ENCODE results near the gene AWAT2. TPM values are rescaled to one million over a fixed set of nuclear protein-coding genes. Genes with fewer than 3 reads are reported as not detected.
A peak's percentile ranks its signal among the peaks of the same experiment; 100 is the strongest.
"Not testable (repeated sequence)": the region's sequence is repeated elsewhere in the genome, so short reads cannot be mapped to it uniquely, and the experiment has no call there.

Gene AWAT2
- total RNA-seq, 2 experiments from 2014 or later = not detected

DNA sequence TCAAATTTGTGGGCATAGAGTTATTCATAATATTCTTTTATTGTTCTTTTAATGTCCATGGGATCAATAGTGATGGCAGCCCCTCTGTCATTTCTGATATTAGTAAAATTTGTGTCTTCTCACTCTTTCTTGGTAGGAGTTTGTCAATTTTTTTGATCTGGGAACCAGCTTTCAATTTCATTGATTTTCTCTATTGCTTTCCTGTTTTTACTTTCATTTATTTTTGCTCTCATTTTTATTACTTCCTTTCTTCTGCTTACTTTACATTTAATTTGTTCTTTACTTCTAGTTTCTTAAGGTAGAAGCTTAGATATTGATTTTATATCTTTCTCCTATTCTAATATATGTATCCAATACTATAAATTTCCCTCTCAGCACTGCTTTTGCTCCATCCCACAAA is 40.7 kb downstream of the AWAT2 start:
- DNase-seq = no peak
- ChIA-PET CTCF (interaction anchor here (0.6 kb wide), 1 partner anchor 30 kb away, joined by 3 read pairs; no protein-coding TSS in a partner anchor), POLR2A (no interaction called here)
- Mint-ChIP-seq H3K9me3 (no peaks in the 10 kb centered on the region), H3K36me3 (ENCODE audit: low read depth) (no peaks in the 10 kb centered on the region), H3K27me3 (peaks cover 13% of the 10 kb centered on the region), H3K4me1 (no peaks in the 10 kb centered on the region), H3K27ac (no peak overlapping the region), H3K4me3 (no peak overlapping the region)

- no peak overlapping the region for H3K27ac Mint-ChIP-seq
These were observed 41.8 kb downstream of the AWAT2 start for GRCh38 chrX:70007946-70008345.

GRCh38 chrX:70001708-70002341 is 47.9 kb downstream of the AWAT2 start:
- ChIA-PET CTCF (no interaction called here), POLR2A (no interaction called here)
- DNase-seq = no peak
- Mint-ChIP-seq H3K4me3 (no peak overlapping the region), H3K9me3 (no peaks in the 10 kb centered on the region), H3K36me3 (ENCODE audit: low read depth) (no peaks in the 10 kb centered on the region), H3K4me1 (no peaks in the 10 kb centered on the region), H3K27ac (no peak overlapping the region), H3K27me3 (peaks cover 6% of the 10 kb centered on the region)

More at GRCh38 chrX:70007946-70008345, 41.8 kb downstream of the AWAT2 start:
- Mint-ChIP-seq H3K4me3 (no peak overlapping the region), H3K4me1 (no peaks in the 10 kb centered on the region), H3K27me3 (peaks cover 13% of the 10 kb centered on the region), H3K36me3 (ENCODE audit: low read depth) (no peaks in the 10 kb centered on the region), H3K9me3 (no peaks in the 10 kb centered on the region)
- CTCF ChIA-PET = no interaction called here
- POLR2A ChIA-PET = no interaction called here
- DNase-seq = no peak

- Mint-ChIP-seq H3K4me1 (no peaks in the 10 kb centered on the region), H3K4me3 (no peak overlapping the region), H3K27me3 (peaks cover 6% of the 10 kb centered on the region), H3K27ac (no peak overlapping the region), H3K36me3 (ENCODE audit: low read depth) (no peaks in the 10 kb centered on the region), H3K9me3 (no peaks in the 10 kb centered on the region)
- no peak for DNase-seq
- ChIA-PET POLR2A (no interaction called here), CTCF (no interaction called here)
These were observed 48.5 kb downstream of the AWAT2 start for GRCh38 chrX:70001269-70001668.

GRCh38 chrX:69998299-69998698 is 51.4 kb downstream of the AWAT2 start:
- H3K9me3 Mint-ChIP-seq; H3K27me3 Mint-ChIP-seq; H3K4me1 Mint-ChIP-seq; CTCF ChIA-PET; H3K36me3 Mint-ChIP-seq (ENCODE audit: low read depth); POLR2A ChIA-PET; H3K27ac Mint-ChIP-seq; DNase-seq; H3K4me3 Mint-ChIP-seq: not testable (repeated sequence)

DNA sequence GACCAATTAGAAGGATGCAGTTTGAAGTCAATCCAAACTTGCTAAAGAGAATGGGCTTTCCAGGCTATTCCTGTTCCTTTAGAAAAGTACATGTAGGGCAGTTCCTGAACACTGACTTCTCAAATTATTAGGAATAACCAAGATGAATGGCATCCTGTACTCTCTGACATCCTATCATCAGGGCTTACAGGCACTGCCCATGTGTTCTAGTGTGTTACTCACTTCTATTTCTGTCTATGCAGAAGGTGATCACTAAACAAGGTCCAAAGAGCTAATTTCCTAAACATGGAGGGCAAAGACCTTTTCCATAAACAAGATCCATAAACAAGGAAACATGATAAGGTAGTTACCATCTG is 53.6 kb downstream of the AWAT2 start:
- H3K9me3 Mint-ChIP-seq = no peaks in the 10 kb centered on the region
- H3K4me1 Mint-ChIP-seq = no peaks in the 10 kb centered on the region
- POLR2A ChIA-PET = no interaction called here
- no peak for DNase-seq
- no peaks in the 10 kb centered on the region for H3K27me3 Mint-ChIP-seq
- no peak overlapping the region for H3K4me3 Mint-ChIP-seq
- CTCF ChIA-PET = interaction anchor here (0.9 kb wide), 1 partner anchor 8 kb away, joined by 3 read pairs; no protein-coding TSS in a partner anchor
- H3K27ac Mint-ChIP-seq = no peak overlapping the region
- H3K36me3 Mint-ChIP-seq (ENCODE audit: low read depth) = no peaks in the 10 kb centered on the region

DNA sequence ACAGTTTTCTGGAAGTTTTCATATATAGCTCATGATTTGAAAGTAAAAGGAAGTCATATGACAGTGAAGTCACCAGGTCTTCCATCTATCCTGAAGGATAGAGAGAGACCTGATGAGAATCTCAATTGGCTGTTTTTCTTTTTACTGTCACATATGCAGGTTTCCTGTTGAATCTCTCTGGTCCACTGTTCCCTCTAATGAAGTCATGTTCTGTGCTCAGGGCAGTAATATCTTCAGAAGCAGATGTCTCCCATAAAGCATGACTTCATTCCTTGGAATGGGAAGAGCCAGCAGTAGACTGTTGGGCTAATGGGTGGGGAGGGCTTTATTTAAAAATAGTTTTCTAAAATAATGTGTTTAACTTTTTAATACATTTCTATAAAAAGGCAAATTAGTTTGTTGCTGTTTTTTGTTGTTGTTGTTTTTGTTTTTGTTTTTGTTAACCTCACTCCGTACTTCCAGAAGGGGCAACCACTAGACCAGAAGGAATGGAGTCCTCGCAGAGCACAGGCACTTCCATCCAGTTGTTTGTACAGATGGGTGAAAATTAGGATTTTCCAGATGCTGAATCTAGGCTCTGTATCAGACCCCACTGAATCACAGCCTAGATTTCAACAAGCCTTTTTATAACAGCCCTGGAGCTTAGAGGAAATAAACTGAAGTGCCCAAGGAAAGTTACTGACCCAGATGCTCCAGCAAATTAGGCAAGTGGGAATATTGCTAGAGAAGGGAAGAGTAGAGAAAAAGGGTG is 54.2 kb downstream of the AWAT2 start:
- CTCF ChIA-PET = interaction anchor here (0.9 kb wide), 1 partner anchor 8 kb away, joined by 3 read pairs; no protein-coding TSS in a partner anchor
- H3K36me3 Mint-ChIP-seq (ENCODE audit: low read depth) = no peaks in the 10 kb centered on the region
- POLR2A ChIA-PET = no interaction called here

GRCh38 chrX:69993494-69993893 is 56.2 kb downstream of the AWAT2 start:
- ChIA-PET CTCF (interaction anchor here (0.5 kb wide), 1 partner anchor 11 kb away, joined by 3 read pairs; no protein-coding TSS in a partner anchor), POLR2A (no interaction called here)
- no peaks in the 10 kb centered on the region for H3K27me3 Mint-ChIP-seq
- no peak for DNase-seq
- H3K27ac Mint-ChIP-seq = no peak overlapping the region
- H3K4me1 Mint-ChIP-seq = no peaks in the 10 kb centered on the region
- no peak overlapping the region for H3K4me3 Mint-ChIP-seq
- no peaks in the 10 kb centered on the region for H3K36me3 Mint-ChIP-seq (ENCODE audit: low read depth)
- no peaks in the 10 kb centered on the region for H3K9me3 Mint-ChIP-seq

More for the DNA sequence above, 54.2 kb downstream of the AWAT2 start:
- H3K9me3 Mint-ChIP-seq = no peaks in the 10 kb centered on the region
- no peak overlapping the region for H3K27ac Mint-ChIP-seq
- H3K27me3 Mint-ChIP-seq = no peaks in the 10 kb centered on the region
- no peaks in the 10 kb centered on the region for H3K4me1 Mint-ChIP-seq
- H3K4me3 Mint-ChIP-seq = no peak overlapping the region
- DNase-seq = no peak

DNA sequence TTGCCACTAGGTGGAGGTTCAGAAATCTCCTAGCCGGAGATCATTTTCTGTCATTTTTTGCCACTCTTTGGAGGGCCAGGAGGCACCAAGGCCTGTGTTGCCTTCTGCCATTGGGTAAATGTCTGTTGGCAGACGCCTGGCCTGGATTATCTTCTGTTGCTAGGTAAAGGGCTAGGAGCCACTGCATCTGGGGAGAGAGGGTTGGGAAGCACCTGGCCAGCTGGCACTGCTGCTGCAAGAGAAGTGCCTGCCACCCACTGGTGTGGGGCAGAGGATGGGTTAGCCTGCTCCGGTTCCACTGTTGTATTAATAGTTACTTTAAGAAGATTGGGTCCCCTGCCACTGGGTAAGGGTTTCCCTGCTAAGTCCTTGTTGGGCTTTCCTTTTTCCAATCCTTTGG is 58.1 kb downstream of the AWAT2 start:
- Mint-ChIP-seq H3K27me3 (no peaks in the 10 kb centered on the region), H3K36me3 (ENCODE audit: low read depth) (no peaks in the 10 kb centered on the region), H3K4me3 (no peak overlapping the region), H3K9me3 (no peaks in the 10 kb centered on the region), H3K27ac (no peak overlapping the region), H3K4me1 (no peaks in the 10 kb centered on the region)
- CTCF ChIA-PET = no interaction called here
- DNase-seq = no peak
- POLR2A ChIA-PET = no interaction called here

Small RNAs within 50 kb of the gene (microRNA-seq; reads per million reads assigned to microRNA genes)
- 2.1 reads per million, percentile 5 among the genes with 10 or more reads in this experiment for gene MIR676 (ENCODE audit: borderline microRNAs expressed, borderline replicate concordance)

Other genes starting within 250 kb of the AWAT2 start
- not detected for gene OTUD6A, start 12.5 kb upstream of the AWAT2 start, total RNA-seq
- gene IGBP1, start 83.5 kb upstream of the AWAT2 start, total RNA-seq = 10 to 100 TPM; 60.3 to 64.1 TPM
- gene DGAT2L6, start 127.5 kb upstream of the AWAT2 start, total RNA-seq = not detected
- gene AWAT1, start 184.7 kb upstream of the AWAT2 start, total RNA-seq = not detected
- gene P2RY4, start 210.3 kb upstream of the AWAT2 start, total RNA-seq = under 1 TPM; 0.12 to 0.25 TPM
- gene ARR3, start 218.4 kb upstream of the AWAT2 start, total RNA-seq = not detected
- not detected for gene RAB41, start 232.2 kb upstream of the AWAT2 start, total RNA-seq
- 10 to 100 TPM; 35.1 to 43.1 TPM for gene PDZD11, start 240.0 kb upstream of the AWAT2 start, total RNA-seq
- gene KIF4A, start 240.2 kb upstream of the AWAT2 start, total RNA-seq = 10 to 100 TPM; 40.5 to 41.5 TPM